Measurements from ENCODE around the gene DHRS4.

DNA sequence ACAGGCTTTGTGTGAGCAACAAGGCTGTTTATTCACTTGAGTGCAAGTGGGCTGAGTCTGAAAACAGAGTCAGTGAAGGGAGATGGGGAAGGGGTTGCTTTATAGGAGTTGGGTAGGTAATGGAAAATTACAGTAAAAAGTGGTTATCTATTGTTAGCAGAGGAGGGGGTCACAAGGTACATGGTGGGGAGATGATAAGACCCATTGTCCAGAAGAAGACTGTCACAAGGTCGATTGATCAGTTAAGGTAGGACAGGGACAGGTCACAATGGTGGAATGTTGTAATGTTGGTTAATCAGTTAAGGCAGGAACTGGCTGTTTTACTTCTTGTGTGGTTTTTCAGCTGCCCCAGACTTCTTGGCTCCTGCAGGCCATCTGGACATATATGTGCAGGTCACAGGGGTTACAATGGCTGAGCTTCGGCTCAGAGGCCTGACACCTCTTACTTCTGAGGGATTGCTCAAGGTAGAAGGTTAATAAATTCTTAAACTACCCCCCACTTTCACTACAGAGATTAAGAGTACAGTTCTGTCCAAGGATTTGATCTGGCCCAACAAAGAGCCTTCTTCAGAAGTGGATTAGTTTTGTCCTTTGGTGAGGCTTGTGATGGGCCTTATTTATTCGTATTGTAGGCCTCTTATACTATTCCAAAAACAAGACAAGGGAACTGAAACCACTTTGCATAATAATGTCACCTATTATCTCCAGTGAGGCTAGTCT lies 13.8 kb upstream of the DHRS4 start:
- no peak for TF ChIP-seq POLR2A (IDR thresholded peaks at IDR 0.05)
- TF ChIP-seq, protein P1, sequence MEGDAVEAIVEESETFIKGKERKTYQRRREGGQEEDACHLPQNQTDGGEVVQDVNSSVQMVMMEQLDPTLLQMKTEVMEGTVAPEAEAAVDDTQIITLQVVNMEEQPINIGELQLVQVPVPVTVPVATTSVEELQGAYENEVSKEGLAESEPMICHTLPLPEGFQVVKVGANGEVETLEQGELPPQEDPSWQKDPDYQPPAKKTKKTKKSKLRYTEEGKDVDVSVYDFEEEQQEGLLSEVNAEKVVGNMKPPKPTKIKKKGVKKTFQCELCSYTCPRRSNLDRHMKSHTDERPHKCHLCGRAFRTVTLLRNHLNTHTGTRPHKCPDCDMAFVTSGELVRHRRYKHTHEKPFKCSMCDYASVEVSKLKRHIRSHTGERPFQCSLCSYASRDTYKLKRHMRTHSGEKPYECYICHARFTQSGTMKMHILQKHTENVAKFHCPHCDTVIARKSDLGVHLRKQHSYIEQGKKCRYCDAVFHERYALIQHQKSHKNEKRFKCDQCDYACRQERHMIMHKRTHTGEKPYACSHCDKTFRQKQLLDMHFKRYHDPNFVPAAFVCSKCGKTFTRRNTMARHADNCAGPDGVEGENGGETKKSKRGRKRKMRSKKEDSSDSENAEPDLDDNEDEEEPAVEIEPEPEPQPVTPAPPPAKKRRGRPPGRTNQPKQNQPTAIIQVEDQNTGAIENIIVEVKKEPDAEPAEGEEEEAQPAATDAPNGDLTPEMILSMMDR (IDR thresholded peaks at IDR 0.05) = no peak

Data from heart left ventricle (tissue), 13 donors.